HG03097 (cell line): ENCODE data around the gene LCN6.
"Not testable (repeated sequence)": the region's sequence is repeated elsewhere in the genome, so short reads cannot be mapped to it uniquely, and the experiment has no call there.

Experiments used
- ATAC-seq: cut with Tn5 transposase; IDR thresholded peaks from one replicate; pipeline ENCODE4 v1.9.1; 2021; ENCODE audit not compliant: unreplicated experiment, low FRiP score

Gene LCN6

GRCh38 chr9:136712690-136713544 is 35.4 kb downstream of the LCN6 start:
- ATAC-seq, result no peak

GRCh38 chr9:136711751-136712689 is 36.3 kb downstream of the LCN6 start, which contains the start of gene DIPK1B:
Gene DIPK1B, plus strand, starts transcription at chr9:136712572. Its CDS starts 94 bp downstream, at chr9:136712666.
- ATAC-seq, result no peak

- ATAC-seq, result not testable (repeated sequence)
Measured at GRCh38 chr9:136711219-136711648, 37.1 kb downstream of the LCN6 start.

- no peak for ATAC-seq
Measured at GRCh38 chr9:136710543-136710942, 37.8 kb downstream of the LCN6 start.

- no peak for ATAC-seq
Measured at GRCh38 chr9:136709454-136710109, 38.7 kb downstream of the LCN6 start.

GRCh38 chr9:136707849-136708517 is 40.3 kb downstream of the LCN6 start:
- ATAC-seq, result no peak

- ATAC-seq, result no peak
Measured at GRCh38 chr9:136707011-136707410, 41.3 kb downstream of the LCN6 start.

GRCh38 chr9:136705564-136705963 is 42.8 kb downstream of the LCN6 start:
- ATAC-seq, result no peak

GRCh38 chr9:136704741-136705140 is 43.6 kb downstream of the LCN6 start:
- not testable (repeated sequence) for ATAC-seq

- ATAC-seq, result no peak
Measured at GRCh38 chr9:136703276-136703860, 45.0 kb downstream of the LCN6 start.

- ATAC-seq, result no peak
Measured at GRCh38 chr9:136701668-136702053, 46.7 kb downstream of the LCN6 start.

GRCh38 chr9:136700959-136701667 is 47.2 kb downstream of the LCN6 start:
- peak; percentile 50 for ATAC-seq

- ATAC-seq, result no peak
Measured at GRCh38 chr9:136700304-136700703, 48.0 kb downstream of the LCN6 start.

- no peak for ATAC-seq
Measured at GRCh38 chr9:136698635-136699246, 49.6 kb downstream of the LCN6 start.

- no peak for ATAC-seq
Measured at GRCh38 chr9:136697821-136698526, 50.4 kb downstream of the LCN6 start.

- ATAC-seq, result no peak
Measured at GRCh38 chr9:136697146-136697820, 51.0 kb downstream of the LCN6 start.

- ATAC-seq, result no peak
Measured at GRCh38 chr9:136696502-136696901, 51.8 kb downstream of the LCN6 start.

GRCh38 chr9:136695955-136696354 is 52.4 kb downstream of the LCN6 start:
- ATAC-seq, result no peak
